Islet of Langerhans (tissue), 1 donor: ENCODE measurements around the gene XRCC5.
"Not testable (repeated sequence)": the region's sequence is repeated elsewhere in the genome, so short reads cannot be mapped to it uniquely, and the experiment has no call there.

Source experiments
- FAIRE-seq: peaks from one replicate; lab custom pipeline; 2011; peaks lifted over from hg19 to GRCh38; lab: Jason Lieb, UNC

The XRCC5 gene

DNA sequence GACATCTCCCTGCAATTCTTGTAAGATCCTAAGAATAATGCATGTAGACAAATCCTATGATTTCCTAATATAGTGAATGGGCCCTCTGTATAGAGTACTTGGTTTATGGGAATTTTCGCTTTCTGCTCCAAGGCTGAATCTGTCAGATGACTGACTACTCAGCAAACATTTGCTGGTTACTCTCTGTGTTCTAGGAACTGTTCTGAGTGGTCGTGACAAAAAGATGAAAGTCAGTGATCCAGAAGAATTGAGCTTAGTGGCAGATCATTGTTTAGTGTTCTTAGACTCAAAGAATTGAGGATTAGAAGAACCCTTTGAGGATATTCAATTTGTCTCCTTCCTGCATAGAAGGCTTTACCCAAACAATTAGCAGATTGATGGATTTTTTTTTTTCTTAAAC is 10.0 kb downstream of the XRCC5 start:
- no peak for FAIRE-seq

DNA sequence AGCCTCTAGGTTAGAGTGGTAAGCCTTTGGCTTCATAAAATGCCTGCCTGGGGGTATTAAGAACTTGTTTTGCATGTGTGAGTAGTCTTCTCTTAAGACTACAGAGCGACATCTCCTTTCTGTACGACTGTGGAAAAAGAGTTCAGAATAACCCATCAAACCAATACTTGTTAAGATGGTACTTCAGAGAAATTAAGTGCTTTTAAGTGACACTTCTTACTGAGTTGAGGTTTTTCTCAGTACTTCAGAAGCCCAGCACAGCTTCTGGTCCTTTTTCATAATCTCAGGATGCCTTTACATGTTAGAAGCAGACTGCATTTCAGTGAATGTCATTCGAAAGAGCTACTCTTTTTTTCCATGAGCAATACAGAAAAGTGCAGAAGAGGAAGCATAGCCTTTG is 10.8 kb downstream of the XRCC5 start:
- no peak for FAIRE-seq

DNA sequence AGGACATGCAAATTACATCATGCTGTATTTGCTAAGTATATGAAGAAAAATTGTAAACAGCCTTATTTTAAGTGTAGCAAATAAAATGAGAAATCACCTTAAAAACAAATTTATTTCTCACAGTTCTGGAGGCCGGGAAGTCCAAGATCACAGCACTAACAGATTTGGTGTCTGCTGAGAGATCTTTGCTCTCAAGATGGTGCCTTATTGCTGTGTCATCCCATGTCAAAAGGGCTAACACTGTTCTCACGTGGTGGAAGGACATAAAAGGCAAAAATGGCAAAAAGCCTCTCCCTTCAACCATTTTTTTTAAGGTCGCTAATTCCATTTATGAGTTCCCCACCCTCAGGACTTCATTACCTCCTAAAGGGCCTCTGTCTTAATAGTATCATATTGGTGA is 12.1 kb downstream of the XRCC5 start:
- no peak for FAIRE-seq

DNA sequence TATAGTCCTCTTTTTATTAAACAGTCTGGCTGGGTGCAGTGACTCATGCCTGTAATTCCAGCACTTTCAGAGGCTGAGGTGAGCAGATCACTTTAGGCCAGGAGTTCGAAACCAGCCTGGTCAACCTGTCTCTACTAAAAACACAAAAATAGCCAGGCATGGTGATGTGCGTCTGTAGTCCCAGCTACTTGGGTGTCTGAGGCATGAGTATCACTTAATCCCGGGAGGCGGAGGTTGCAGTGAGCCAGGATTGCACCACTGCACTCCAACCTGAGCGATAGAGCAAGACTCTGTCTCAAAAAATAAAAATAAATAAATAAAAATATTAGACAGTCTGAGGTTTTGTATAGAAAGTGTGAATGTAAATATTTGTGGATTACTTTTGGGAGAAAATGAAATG is 17.8 kb downstream of the XRCC5 start:
- FAIRE-seq, result no peak

DNA sequence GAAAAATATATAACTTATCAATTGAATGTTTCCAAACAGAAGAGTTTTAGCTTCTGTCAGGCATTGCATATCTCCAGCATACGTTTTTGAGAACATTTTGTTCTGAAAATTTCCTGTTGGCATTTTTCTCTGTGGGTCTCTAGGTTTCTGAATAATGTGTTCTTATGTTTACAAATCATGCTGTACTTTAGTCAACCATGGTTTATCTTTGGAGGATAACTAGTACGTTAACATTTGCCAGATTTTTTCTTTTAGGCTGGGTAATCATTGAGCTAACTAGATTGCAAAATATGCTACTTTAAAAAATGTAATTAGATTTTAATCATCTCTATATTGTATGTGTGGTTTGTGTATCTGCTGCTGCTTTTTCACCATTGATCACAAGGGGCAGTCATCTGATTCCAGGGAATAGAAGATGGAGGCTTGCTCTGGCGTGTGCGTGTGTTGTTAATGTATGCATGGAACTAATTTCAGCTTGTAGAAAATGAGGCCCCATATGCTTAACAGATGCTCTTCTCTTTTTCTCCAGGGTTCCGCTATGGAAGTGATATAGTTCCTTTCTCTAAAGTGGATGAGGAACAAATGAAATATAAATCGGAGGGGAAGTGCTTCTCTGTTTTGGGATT is 21.3 kb downstream of the XRCC5 start:
- FAIRE-seq, result peak; percentile 90

DNA sequence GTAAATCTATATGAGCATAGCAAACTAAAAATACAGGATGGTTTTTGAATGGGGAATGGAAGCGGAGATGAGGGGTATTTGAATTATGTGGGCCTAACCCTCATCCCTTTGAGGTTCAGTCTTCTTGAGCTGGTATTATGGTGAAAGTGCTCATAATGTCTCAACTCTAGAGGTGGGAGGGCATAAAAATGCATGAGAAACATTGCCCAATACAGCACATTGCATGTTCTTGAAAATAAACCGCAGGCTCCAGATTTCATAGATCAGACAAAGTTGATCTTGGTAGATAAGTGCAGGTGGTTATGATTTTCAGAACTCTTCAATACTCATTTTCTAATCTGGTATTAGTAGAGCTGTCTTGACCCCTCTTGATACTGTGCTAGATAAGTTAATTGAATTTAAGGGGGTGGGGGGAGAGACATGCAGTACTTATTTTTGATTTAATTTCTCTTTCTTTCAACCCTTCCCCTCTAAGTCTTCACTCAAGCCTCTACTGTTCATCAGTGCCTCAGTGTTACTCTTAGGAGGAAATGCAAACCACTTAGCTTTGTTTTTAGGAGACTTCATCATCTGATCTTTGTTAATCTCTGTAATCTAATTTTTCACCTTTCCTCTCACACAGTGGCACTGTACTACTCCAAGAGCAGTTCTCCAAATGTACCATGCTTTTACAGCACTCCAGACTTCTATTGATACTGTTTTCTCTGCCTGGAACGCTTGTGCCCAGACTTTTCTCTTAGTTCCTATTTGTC is 22.2 kb downstream of the XRCC5 start:
- FAIRE-seq, result no peak

DNA sequence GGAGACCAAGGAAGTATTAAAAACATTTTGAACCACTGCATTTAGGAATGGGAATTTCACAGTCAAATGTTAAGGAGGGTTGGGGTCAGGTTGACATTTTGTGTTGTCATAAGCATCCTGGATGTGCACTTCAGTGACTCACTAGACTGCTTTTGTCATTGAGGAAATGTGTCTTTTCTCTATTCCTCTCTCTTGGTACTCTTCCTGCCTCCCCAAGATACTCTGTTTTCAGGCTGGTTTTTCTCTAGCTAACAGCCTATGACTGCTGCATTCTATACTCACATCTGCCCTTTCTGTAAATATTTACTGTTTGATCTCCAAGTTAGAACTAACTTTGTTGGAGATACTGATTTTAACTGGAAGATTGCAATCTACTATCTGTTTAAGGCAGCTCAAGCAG is 23.4 kb downstream of the XRCC5 start:
- FAIRE-seq, result no peak

DNA sequence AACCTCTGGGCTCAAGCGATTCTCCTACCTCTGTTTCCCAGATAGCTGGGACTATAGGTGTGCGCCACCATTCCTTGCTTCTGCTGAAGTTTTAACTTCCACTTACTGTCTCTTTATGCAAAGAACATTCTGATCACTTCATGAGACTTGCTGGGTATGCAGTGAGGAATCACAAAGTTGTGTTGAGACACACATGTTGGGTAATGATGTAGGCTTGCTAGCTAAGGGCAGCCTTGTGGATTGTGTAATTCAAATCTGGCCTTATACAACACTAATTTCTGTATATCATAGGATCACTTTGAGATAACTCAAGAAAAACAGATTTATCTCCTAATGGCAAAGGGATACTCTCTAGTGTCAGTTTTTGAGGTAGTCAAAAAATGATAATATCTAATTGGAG is 24.2 kb downstream of the XRCC5 start:
- FAIRE-seq, result no peak

DNA sequence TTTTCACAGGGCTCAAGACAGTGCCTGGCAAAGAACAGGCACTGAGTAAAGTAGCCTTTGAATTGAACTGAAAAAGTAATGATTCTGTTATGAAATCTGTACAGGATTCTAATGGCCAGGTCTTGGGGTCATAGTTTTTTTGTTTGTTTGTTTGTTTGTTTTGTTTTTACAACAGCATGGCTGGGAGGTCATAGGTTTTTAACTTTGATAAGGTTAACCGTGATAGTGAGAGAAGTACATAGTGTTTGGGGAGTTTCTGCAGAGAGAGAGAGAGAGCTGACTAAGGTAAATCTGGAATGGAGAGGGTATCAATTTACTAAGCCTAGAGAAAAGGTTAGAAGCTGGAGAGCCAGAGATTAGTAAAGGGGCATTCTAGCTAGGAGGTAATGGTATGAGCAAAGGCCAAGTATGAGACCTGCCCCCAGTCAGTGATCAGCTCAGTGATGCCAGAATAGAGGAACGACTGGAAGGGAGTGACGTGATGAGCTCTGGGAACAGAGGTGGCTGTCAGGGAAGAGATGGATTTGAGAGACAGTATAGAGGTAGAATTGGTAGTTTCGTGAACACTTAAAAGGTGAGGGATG is 25.9 kb downstream of the XRCC5 start:
- no peak for FAIRE-seq

DNA sequence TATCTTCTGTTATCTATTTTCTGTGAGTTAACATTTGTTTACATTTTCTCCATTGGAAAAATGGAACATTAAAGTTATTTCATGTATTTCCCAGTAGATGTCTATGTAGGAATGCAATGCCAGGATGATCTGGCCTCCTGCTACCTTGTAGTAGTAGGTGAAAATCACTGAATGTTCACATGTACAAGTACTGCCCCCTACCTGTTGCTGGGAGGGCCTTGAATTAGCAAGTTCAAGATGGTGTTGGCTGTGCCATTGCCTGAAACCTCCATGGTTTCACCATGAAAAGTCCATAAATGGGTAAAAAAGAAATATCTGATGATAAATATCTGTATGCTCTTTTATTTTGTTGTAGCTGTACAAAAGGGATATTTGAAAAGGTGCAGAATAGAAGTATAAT is 30.7 kb downstream of the XRCC5 start:
- no peak for FAIRE-seq

DNA sequence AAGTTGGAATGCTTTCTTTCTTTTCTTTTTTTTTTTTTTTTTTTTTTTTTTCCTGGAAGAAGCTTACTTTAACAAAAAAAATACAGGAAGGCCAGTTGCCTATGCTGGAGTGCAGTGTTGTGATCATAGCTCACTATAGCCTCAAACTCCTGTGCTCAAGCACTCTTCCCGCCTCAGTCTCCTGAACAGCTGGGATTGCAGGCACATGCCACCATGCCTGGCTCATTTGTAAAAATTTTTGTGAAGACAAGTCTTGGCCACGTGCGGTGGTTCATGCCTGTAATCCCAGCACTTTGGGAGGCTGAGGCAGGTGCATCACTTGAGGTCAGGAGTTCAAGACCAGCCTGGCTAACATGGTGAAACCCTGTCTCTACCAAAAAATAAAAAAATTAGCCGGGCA is 32.4 kb downstream of the XRCC5 start:
- FAIRE-seq, result not testable (repeated sequence)

DNA sequence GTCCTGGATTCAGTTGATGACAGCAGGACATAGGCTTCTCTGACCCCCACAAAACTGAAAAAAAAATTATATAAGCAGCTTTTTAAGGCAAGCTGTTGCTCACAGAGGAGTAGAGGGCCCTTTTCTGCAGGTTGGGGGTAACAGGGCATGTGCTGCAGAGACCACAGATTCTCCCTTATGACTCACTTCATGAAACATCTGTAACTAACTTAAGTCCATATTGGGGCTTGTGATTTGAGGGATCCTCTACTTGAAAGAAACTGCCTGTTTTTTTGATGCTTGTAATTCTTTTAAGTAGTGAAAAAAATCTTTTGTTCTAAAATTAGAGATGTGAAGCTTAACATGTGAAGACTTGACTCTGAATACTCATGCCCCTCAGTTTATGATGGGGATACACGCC is 33.4 kb downstream of the XRCC5 start:
- no peak for FAIRE-seq

DNA sequence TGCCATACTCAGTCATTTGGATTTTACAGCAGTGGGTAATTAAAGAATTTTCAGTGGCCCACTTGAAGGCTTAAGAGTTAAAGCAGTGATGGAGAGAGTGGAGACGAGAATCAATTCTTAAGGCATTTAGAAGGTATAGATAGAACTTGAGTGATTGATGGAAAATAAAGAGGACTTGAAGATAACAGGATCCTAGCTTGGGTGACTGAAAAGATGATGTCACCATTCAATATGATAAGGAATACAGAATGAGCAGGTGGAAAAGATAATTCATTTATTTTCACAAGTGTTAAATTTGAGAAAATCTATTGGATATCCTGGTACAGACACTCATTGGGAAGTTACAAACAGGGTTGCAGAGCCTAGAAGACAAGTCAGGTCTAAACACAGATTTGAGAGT is 35.2 kb downstream of the XRCC5 start:
- no peak for FAIRE-seq

DNA sequence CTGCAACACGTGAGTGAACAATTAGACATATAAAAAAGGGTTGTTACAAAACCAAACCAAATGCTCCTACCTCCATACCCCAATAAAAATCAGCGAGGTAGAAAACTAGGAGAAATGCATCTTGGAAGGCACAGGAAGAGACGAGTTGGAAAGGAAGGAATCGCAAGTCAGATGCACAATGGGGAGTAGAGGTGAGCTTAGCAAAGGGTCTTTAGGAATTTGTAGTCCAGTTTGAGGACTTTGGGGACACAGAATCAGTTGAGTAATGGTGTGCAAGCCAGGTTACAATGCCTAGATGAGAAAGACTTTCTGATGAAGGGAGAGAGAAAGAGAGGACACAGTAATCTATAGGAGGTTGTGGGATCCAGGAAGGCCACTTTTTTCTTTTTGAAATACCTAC is 35.7 kb downstream of the XRCC5 start:
- FAIRE-seq, result no peak

DNA sequence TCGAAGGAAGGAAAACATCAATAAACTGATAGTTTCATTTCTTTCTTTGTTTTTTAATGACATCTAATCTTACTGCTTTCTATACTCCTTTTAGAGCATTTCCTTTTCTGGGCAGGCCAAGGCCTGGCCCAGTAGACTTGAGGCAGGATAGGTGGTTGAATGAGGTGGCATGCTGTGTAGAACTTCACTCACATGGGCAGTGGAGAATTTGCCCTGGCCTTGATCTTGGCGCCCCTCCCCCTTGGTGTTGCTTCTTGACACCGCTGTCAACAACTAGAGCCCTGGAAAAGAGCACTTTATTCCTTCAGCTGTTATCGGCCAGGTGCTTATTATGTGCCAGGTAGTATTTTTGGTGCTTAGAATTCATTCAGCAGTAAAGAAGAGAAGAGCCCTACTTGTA is 37.4 kb downstream of the XRCC5 start:
- no peak for FAIRE-seq

DNA sequence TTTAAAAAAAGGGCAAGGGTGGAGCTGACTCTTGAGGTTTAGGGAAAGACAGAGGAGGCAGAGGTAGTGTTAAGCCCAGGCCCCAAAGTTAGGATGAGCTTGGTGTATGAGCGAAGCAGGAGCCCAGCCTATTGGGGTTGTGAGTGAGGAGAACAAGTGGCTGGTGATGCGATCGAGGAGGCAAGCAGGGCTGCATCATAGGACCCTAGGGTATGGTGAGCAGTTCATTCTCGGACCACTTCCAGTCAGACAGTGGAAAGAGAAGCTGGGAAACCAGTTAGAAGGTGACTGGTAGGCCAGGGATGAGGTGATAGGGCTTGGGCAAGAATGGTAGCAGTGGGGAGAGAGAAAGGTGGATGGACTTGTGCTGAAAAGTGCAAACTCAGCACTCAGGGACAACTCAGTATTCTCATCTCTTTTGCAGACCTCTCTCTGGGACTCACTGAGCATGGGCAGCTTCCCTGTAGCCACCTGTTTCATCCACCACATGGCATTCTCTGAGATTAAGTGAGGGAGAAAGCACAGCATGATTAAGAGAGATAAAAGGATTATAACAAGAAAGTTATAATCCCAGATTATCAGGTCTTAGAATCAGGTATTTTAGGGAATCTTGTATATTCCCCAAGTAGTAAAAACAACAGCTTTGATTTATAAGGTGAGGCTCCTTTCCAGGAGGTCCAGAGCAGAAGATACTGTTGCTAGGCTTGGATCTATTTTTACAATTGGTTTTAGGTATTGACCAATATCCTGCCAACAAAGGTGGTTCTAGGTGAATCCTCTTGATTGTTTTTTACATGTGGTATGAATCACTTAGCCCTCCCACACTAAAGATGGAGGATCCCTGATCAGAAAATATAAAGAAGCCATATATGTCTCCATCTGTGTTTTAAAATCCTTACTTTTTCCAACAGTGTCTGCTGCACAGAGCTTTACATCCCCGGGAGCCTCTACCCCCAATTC is 38.3 kb downstream of the XRCC5 start:
- FAIRE-seq, result no peak

DNA sequence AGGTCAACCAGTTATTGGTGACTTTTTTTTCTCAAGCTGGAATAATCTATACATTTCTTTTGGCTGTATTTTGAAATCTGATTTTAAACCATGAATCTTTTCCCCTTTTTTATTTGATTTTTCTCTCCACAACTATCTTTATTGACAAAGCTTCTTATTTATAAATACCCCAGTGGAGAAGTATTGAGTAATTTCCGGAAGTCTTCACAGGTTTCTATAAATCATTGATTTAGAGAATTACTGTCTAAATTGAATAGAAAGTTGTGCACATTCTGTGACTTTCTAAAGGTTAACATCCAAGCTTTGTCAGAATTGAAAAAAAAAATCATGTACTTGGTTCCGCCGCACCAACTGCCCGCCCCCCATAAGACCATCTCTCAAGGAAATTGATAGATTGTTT is 39.8 kb downstream of the XRCC5 start:
- no peak for FAIRE-seq

DNA sequence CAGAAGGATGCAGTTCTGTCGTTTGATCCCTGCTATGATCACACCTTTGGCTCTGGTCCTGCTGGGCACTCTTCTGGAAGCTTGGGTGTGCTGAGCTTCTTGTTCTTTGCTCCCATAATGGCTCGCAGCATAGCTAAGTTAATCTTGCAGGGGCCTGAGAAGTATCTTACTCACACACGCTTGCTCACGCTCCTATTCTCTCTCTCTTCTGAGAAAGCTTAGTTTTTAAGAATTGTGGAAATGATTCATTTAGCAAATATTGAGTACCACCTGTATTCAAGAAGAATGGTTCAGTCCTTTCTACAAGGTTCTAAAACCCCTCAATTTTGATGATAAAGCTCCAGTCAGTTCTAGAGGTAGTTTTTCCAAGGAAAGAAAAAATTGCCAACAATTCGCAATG is 40.6 kb downstream of the XRCC5 start:
- no peak for FAIRE-seq

DNA sequence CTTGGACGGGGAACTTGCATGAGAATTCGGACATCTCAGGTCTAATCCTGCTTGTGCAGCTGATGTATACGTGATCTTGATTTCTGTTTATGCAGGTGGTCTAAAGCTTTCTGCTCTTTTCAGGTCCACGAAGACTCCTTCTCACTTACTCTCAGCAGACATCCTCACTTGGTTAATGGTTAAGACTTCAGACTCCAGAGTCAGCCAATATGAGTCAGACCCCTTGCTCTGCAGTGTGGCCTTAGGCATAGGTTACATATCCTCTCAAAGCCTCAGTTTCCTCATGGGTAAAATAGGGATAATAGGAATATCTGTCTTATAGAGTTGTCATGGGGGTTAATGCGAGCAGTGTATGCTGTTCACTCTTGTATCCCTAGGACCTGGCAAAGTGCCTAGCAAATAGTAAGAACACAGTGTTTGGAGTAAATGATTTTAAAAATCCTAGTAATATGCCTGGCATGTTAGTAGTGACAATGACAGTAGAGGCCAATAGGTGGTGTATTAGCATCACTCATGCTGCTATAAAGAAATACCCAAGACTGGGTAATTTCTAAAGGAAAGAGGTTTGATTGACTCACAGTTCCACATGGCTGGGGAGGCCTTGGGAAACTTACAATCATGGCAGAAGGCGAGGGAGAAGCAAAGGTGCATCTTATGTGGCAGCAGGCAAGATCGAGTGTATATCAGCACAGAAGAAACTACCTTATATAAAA is 42.3 kb downstream of the XRCC5 start:
- FAIRE-seq, result no peak

DNA sequence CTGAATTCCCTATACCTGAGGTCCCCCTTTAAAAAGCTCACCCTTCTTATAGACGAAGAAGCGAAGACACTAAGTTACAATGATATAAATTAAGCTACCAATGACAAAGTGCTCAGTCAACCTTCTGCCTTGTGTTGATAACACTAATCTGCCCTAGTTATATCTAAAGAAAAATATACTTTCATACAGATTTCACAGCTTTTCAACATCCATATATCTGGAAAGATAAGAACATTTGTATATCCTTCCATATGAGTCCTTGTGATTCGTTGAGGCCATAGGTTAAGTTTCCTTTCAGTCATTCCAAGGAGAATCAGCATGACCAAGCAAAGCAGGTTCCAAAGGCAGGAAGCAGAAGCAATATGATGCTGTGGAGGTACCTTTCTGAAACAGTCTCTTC is 46.8 kb downstream of the XRCC5 start:
- FAIRE-seq, result no peak

DNA sequence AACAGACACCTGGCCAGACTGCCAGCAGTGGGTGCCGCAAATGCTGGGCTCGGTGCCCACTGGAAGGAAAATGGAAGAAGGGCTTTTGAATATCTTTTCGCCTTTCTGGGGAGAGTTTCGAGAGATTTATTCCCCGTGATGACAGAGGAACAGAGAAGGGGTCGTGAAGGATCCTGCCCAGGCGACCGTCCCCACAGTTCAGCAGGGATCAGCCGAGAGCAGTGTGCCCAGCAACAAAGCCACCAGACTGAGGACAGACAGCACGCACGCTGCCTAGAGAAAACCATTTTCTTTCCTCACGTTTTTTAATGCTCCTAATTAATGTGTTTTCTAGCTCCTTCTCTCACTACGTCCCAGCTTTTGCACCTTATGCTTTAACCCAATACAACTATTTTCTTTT is 47.7 kb downstream of the XRCC5 start:
- FAIRE-seq, result no peak

DNA sequence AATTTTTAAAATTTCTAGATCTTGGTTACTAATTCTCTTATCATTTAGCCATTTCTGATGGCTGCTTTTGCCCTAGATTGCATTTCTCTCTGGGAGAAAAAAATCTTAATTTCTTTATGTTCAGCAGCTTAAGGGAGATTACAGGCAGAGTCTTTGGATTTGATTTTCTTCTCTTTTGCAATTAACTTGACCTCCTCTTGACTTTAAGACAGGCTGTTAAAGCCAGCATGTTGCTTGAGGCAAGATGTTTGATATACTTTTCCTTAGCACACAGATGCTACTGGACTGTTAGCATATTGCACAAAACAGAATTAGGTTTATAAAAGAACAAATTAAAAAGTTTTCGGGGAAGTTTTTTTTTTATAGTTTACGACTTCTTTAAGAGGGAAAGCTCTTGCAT is 50.0 kb downstream of the XRCC5 start:
- FAIRE-seq, result peak; percentile 55
